GM19351 (cell line): ENCODE data around the gene BCAR3.
"Not testable (repeated sequence)": the region's sequence is repeated elsewhere in the genome, so short reads cannot be mapped to it uniquely, and the experiment has no call there.

Source experiments
- ATAC-seq: cut with Tn5 transposase; IDR thresholded peaks from one replicate; pipeline ENCODE4 v1.9.1; 2021; ENCODE audit warnings: mild to moderate bottlenecking, moderate library complexity; ENCODE audit not compliant: unreplicated experiment

BCAR3 gene

GRCh38 chr1:93554883-93555872 lies 126.5 kb downstream of the BCAR3 start:
- no peak for ATAC-seq

GRCh38 chr1:93553886-93554490 lies 127.6 kb downstream of the BCAR3 start:
- ATAC-seq = not testable (repeated sequence)

- ATAC-seq = no peak
These were observed 128.7 kb downstream of the BCAR3 start for GRCh38 chr1:93552741-93553455.

GRCh38 chr1:93549811-93550210 lies 131.8 kb downstream of the BCAR3 start:
- ATAC-seq = no peak

GRCh38 chr1:93549131-93549530 lies 132.5 kb downstream of the BCAR3 start:
- no peak for ATAC-seq

- no peak for ATAC-seq
These were observed 135.3 kb downstream of the BCAR3 start for GRCh38 chr1:93546162-93546863.

GRCh38 chr1:93542398-93542797 lies 139.2 kb downstream of the BCAR3 start:
- no peak for ATAC-seq

- ATAC-seq = no peak
These were observed 140.6 kb downstream of the BCAR3 start for GRCh38 chr1:93541045-93541444.

GRCh38 chr1:93537924-93538323 lies 143.7 kb downstream of the BCAR3 start:
- ATAC-seq = no peak

GRCh38 chr1:93537396-93537795 lies 144.2 kb downstream of the BCAR3 start:
- no peak for ATAC-seq

GRCh38 chr1:93533677-93534076 lies 148.0 kb downstream of the BCAR3 start:
- no peak for ATAC-seq

- ATAC-seq = no peak
These were observed 148.8 kb downstream of the BCAR3 start for GRCh38 chr1:93532780-93533378.

- no peak for ATAC-seq
These were observed 150.4 kb downstream of the BCAR3 start for GRCh38 chr1:93531193-93531592.

- no peak for ATAC-seq
These were observed 153.2 kb downstream of the BCAR3 start for GRCh38 chr1:93528412-93528811.

- ATAC-seq = no peak
These were observed 155.2 kb downstream of the BCAR3 start for GRCh38 chr1:93526431-93526830.

GRCh38 chr1:93525431-93525830 lies 156.2 kb downstream of the BCAR3 start:
- ATAC-seq = no peak

- ATAC-seq = no peak
These were observed 158.9 kb downstream of the BCAR3 start for GRCh38 chr1:93522721-93523120.

GRCh38 chr1:93521618-93522017 lies 160.0 kb downstream of the BCAR3 start:
- no peak for ATAC-seq

GRCh38 chr1:93519199-93519829 lies 162.3 kb downstream of the BCAR3 start:
- no peak for ATAC-seq

- ATAC-seq = no peak
These were observed 163.1 kb downstream of the BCAR3 start for GRCh38 chr1:93518516-93518915.
